Measurements from ENCODE around the gene LAIR2.

LAIR2 gene

DNA sequence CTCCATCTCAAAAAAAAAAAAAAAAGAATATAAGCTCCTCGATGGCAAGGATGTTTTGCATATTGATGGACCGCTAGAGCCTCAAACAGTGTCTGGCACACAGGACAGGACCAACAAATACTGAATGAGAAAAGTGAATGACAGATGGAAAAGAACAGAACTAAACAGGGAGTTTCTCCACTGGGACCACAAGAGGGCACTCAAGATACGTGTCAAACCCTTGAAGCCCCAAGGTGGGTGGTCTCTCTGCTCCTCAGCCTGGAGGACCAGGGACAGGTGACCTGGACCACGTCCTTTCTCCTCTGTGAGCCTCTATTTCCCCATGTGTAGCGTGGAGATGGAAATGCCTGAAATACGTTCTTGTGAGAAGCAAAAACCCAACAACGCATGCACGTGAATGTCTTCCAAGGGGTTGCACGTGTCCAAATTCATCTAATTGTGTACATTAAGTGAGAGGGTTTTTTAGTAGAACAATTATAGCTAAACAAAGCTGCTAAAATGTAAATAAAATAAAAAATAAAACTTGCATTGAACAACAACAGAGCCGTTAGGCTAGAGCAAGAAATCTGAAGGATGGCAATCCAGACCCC lies 23.9 kb upstream of the LAIR2 start:
- H3K4me1 ChIP-seq: no peaks in the 10 kb centered on the region
- H3K9ac ChIP-seq: no peak overlapping the region
- no peak overlapping the region for H2AFZ ChIP-seq
- H3K4me2 ChIP-seq (ENCODE audit: low read length): no peak overlapping the region
- no peak overlapping the region for H3K4me3 ChIP-seq (ENCODE audit: low read depth, low read length)
- peak; percentile 38 for TF ChIP-seq CTCF (IDR thresholded peaks at IDR 0.05)
- H3K27me3 ChIP-seq (ENCODE audit: control insufficient read depth, insufficient read depth, low read length): no peaks in the 10 kb centered on the region
- no peaks in the 10 kb centered on the region for H3K36me3 ChIP-seq (ENCODE audit: control insufficient read depth, insufficient read depth, low read length)
- no peak overlapping the region for H3K27ac ChIP-seq
- H3K9me3 ChIP-seq (ENCODE audit: control insufficient read depth, low read length): no peaks in the 10 kb centered on the region
- no peaks in the 10 kb centered on the region for H3K79me2 ChIP-seq

- Histone ChIP-seq H3K9ac (no peak overlapping the region), H3K27me3 (ENCODE audit: control insufficient read depth, insufficient read depth, low read length) (no peaks in the 10 kb centered on the region), H3K27ac (no peak overlapping the region), H3K9me3 (ENCODE audit: control insufficient read depth, low read length) (no peaks in the 10 kb centered on the region), H3K79me2 (no peaks in the 10 kb centered on the region), H3K4me1 (no peaks in the 10 kb centered on the region), H3K36me3 (ENCODE audit: control insufficient read depth, insufficient read depth, low read length) (no peaks in the 10 kb centered on the region), H2AFZ (no peak overlapping the region), H3K4me2 (ENCODE audit: low read length) (no peak overlapping the region), H3K4me3 (ENCODE audit: low read depth, low read length) (no peak overlapping the region)
- TF ChIP-seq CTCF (IDR thresholded peaks at IDR 0.05): no peak
Measured at GRCh38 chr19:54480051-54480450, 22.6 kb upstream of the LAIR2 start.

- H3K4me1 ChIP-seq: no peaks in the 10 kb centered on the region
- no peaks in the 10 kb centered on the region for H3K36me3 ChIP-seq (ENCODE audit: control insufficient read depth, insufficient read depth, low read length)
- H2AFZ ChIP-seq: peak overlapping the region; percentile 67
- H3K9me3 ChIP-seq (ENCODE audit: control insufficient read depth, low read length): no peaks in the 10 kb centered on the region
- H3K27ac ChIP-seq: no peak overlapping the region
- no peak overlapping the region for H3K4me3 ChIP-seq (ENCODE audit: low read depth, low read length)
- no peak overlapping the region for H3K4me2 ChIP-seq (ENCODE audit: low read length)
- no peaks in the 10 kb centered on the region for H3K27me3 ChIP-seq (ENCODE audit: control insufficient read depth, insufficient read depth, low read length)
- no peak overlapping the region for H3K9ac ChIP-seq
- H3K79me2 ChIP-seq: no peaks in the 10 kb centered on the region
- peak; percentile 68 for TF ChIP-seq CTCF (IDR thresholded peaks at IDR 0.05)
Measured at GRCh38 chr19:54481326-54481930, 21.2 kb upstream of the LAIR2 start.

- Histone ChIP-seq H3K27me3 (ENCODE audit: control insufficient read depth, insufficient read depth, low read length) (no peaks in the 10 kb centered on the region), H3K4me3 (ENCODE audit: low read depth, low read length) (no peak overlapping the region), H3K79me2 (no peaks in the 10 kb centered on the region), H3K9me3 (ENCODE audit: control insufficient read depth, low read length) (no peaks in the 10 kb centered on the region), H3K36me3 (ENCODE audit: control insufficient read depth, insufficient read depth, low read length) (no peaks in the 10 kb centered on the region), H2AFZ (no peak overlapping the region), H3K27ac (no peak overlapping the region), H3K9ac (no peak overlapping the region), H3K4me2 (ENCODE audit: low read length) (no peak overlapping the region), H3K4me1 (no peaks in the 10 kb centered on the region)
- TF ChIP-seq CTCF (IDR thresholded peaks at IDR 0.05): no peak
Measured at GRCh38 chr19:54482889-54483288, 19.7 kb upstream of the LAIR2 start.

GRCh38 chr19:54484451-54484850 lies 18.2 kb upstream of the LAIR2 start:
- Histone ChIP-seq H2AFZ (no peak overlapping the region), H3K27ac (no peak overlapping the region), H3K9me3 (ENCODE audit: control insufficient read depth, low read length) (no peaks in the 10 kb centered on the region), H3K36me3 (ENCODE audit: control insufficient read depth, insufficient read depth, low read length) (no peaks in the 10 kb centered on the region), H3K79me2 (no peaks in the 10 kb centered on the region), H3K9ac (no peak overlapping the region), H3K4me2 (ENCODE audit: low read length) (no peak overlapping the region), H3K27me3 (ENCODE audit: control insufficient read depth, insufficient read depth, low read length) (no peaks in the 10 kb centered on the region), H3K4me1 (no peaks in the 10 kb centered on the region), H3K4me3 (ENCODE audit: low read depth, low read length) (no peak overlapping the region)
- no peak for TF ChIP-seq CTCF (IDR thresholded peaks at IDR 0.05)

All from parathyroid adenoma (tissue), 2 donors.